GM19043 (cell line): Measurements from ENCODE around the gene DNM1.

ENCODE experiments used
- ATAC-seq: cut with Tn5 transposase; IDR thresholded peaks from one replicate; pipeline ENCODE4 v1.9.1; 2021; ENCODE audit warnings: low read depth; ENCODE audit not compliant: unreplicated experiment

Gene DNM1

DNA sequence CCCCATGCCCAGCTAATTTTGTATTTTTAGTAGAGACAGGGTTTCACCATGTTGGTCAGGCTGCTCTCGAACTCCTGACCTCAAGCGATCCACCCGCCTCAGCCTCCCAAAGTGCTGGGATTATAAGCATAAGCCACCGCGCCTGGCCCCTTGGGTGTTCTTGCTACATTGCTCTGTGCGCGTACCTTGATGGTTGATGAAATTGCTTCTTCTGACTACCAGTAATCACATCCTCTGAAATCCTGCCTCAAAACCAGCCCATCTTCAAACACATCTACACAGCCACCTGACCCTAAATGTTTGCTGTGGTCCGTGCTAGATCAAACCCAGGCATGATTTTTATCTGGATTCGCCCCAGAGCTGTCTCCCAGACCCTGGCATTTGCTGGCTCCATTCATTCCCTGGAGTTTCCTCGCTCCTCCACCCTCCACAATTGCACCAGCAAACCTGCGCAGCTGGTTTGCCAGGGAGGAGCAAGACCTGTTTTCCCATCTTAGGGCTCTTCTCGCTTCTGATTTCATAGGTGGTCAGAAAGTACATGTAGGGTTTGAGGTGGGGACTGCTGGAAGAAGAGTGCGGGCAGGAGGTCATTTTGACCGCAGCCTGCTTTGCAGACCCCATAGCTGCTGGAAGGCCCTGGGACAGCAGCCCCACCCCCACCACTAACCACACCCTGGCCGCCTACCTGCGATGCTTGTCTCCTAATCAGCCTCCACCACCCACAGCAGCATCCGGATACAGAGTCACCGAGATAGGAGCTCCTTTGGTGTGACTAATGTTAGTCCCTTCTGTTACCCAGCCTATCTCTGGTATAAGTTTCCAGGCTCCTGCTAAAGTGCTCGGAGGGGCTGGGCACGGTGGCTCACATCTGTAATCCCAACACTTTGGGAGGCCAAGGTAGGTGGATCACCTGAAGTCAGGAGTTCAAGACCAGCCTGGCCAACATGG, 95.6 kb downstream of the DNM1 start:
- no peak for ATAC-seq

DNA sequence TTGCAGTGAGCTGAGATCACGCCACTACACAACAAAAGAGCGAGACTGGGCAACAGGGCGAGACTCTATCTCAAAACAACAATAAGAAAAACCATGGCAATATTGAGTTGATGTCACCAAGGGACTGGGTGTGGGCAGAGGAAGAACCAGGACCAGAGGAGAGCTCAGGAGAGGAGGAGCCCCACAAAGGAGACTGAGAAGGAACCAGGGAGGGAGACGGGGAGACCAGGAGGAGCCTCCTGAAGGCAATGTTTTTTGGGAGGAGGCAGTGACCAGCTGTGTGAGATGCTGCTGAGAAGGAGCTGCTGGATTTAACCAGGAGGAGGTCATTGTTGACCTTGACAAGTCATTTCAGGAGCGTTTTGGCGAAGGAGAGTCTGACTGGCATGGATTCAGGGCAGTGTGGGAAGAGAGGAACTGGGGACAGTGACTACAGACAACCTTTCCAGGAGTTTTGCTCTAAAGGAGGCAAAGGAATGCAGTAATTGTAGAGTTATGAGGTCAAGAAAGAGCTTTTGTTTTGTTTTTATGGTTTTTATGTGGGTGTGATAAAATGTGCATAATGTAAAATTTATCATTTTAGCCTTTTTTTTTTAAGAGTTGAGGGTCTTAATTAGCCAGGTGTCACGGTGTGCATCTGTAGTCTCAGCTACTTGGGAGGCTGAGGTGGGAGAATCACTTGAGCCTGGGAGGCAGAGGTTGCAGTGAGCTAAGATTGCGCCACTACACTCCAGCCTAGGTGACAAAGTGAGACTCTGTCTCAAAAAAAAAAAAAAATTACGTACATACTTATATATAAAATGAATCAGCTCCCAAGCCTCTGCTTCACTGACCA, 101.2 kb downstream of the DNM1 start:
- no peak for ATAC-seq
